Kidney (tissue), 14 donors: ENCODE data around the gene TMEM242. TPM values are rescaled to one million over a fixed set of nuclear protein-coding genes. Genes with fewer than 3 reads are reported as not detected.

Experiments
- DNase-seq, 5 donors: peaks; one replicate each; pipeline ENCODE4 v3.0.0-alpha.2; 2013 to 2020
- FAIRE-seq: peaks from 2 replicates; lab custom pipeline; 2012; peaks lifted over from hg19 to GRCh38; lab: Jason Lieb, UNC
- H3K27ac ChIP-seq, 2 donors: one replicate each; pipeline ENCODE4 v1.7.0; 2013; ENCODE audit warnings: low read depth in 2 of 2, low read length in 2 of 2, inconsistent platforms in 1 of 2
- H3K27me3 ChIP-seq: one replicate; pipeline ENCODE4 v1.7.1; 2013; ENCODE audit warnings: low read length, inconsistent platforms; ENCODE audit not compliant: control insufficient read depth, insufficient read depth
- H3K36me3 ChIP-seq, 3 donors: one replicate each; pipeline versions ENCODE4 v1.7.0 to v1.7.1; 2013; ENCODE audit warnings: low read length in 3 of 3, control low read depth in 1 of 3, inconsistent platforms in 1 of 3; ENCODE audit not compliant: insufficient read depth in 3 of 3, control insufficient read depth in 2 of 3
- H3K4me1 ChIP-seq, 3 donors: one replicate each; pipeline versions ENCODE4 v1.7.0 to v1.7.1; 2013; ENCODE audit warnings: low read length in 3 of 3, inconsistent platforms in 1 of 3, low read depth in 1 of 3; ENCODE audit not compliant: control insufficient read depth in 2 of 3, insufficient read depth in 2 of 3
- H3K4me3 ChIP-seq, 3 donors: one replicate each; pipeline versions ENCODE4 v1.7.0 to v1.8.1; 2013; ENCODE audit warnings: low read length in 3 of 3, control low read depth in 1 of 3, inconsistent platforms in 1 of 3
- H3K9ac ChIP-seq, 3 donors: one replicate each; pipeline versions ENCODE4 v1.7.0 to v1.7.1; 2013; ENCODE audit warnings: low read length in 3 of 3, control low read depth in 1 of 3, inconsistent platforms in 1 of 3
- H3K9me3 ChIP-seq, 3 donors: one replicate each; pipeline versions ENCODE4 v1.7.0 to v1.7.1; 2013; ENCODE audit warnings: low read length in 3 of 3, control low read depth in 1 of 3, inconsistent platforms in 1 of 3; ENCODE audit not compliant: control insufficient read depth in 2 of 3, insufficient read depth in 1 of 3
- CTCF ChIP-seq: IDR thresholded peaks from 3 replicates; pipeline ENCODE4 v1.5.1; 2012; ENCODE audit warnings: mild to moderate bottlenecking, moderate library complexity, borderline replicate concordance; ENCODE audit not compliant: insufficient read depth; ENCODE audit errors: extremely low read depth
- intact Hi-C: fragments of 100-400 bp; cut with DNase I; formaldehyde crosslinking; loops from one replicate; pipeline ENCODE4 v1.11.1; 2022
- polyA plus RNA-seq: library from polyadenylated mRNA; stranded (reverse); fragments of 350-450 nt; fragmentation: Illumina TruSeq; extraction: RNeasy Lipid Tissue Mini Kit (QIAGEN cat#74804); gene quantifications from one replicate; pipeline ENCODE4 v1.2.3, GENCODE V29; 2014; ENCODE audit warnings: low read depth, low replicate concordance; ENCODE audit not compliant: insufficient read depth
- total RNA-seq: library from RNA; stranded (reverse); fragmentation: NEBNext Ultra II Directional; extraction: Animal tissue kit (Norgen Biotek cat#: 25700); gene quantifications from one replicate; pipeline ENCODE4 v1.2.1, GENCODE V29; 2021
- donor health status: control.
- donor health status: control.
- donor health status: control.
- donor health status: control.
- donor health status: control.
- donor health status: DM: yes; HTN: yes; CAD: no.
- donor health status: Normal renal cell carcinoma (clear cell type).

TMEM242 gene
- total and polyA plus RNA-seq, 2 donors from 2014 or later = 14.2 to 14.3 TPM

- no peaks in the 10 kb centered on the region for H3K36me3 ChIP-seq
- intact Hi-C loops = no loop called here
- DNase-seq = no peak
Measured at GRCh38 chr6:157300006-157300405, 23.3 kb downstream of the TMEM242 start.

GRCh38 chr6:157298216-157298724 is 25.0 kb downstream of the TMEM242 start:
- no peaks in the 10 kb centered on the region for H3K36me3 ChIP-seq
- no peak for FAIRE-seq
- no peak for TF ChIP-seq CTCF
- H3K9ac ChIP-seq = no peak overlapping the region
- no peak overlapping the region for H3K4me3 ChIP-seq
- H3K27ac ChIP-seq = no peak overlapping the region
- no peaks in the 10 kb centered on the region for H3K27me3 ChIP-seq
- intact Hi-C loops = no loop called here
- no peak for DNase-seq
- no peaks in the 10 kb centered on the region for H3K9me3 ChIP-seq
- H3K4me1 ChIP-seq = peaks cover 0 to 7% (median 0%) of the 10 kb centered on the region in 3 donors

More at GRCh38 chr6:157300006-157300405, 23.3 kb downstream of the TMEM242 start:
- no peaks in the 10 kb centered on the region for H3K9me3 ChIP-seq
- no peak for FAIRE-seq
- H3K27me3 ChIP-seq = no peaks in the 10 kb centered on the region
- H3K9ac ChIP-seq = no peak overlapping the region
- no peak overlapping the region for H3K27ac ChIP-seq
- no peak for TF ChIP-seq CTCF
- peaks cover 0 to 14% (median 4%) of the 10 kb centered on the region in 3 donors for H3K4me1 ChIP-seq
- no peak overlapping the region for H3K4me3 ChIP-seq

GRCh38 chr6:157294654-157295053 is 28.7 kb downstream of the TMEM242 start:
- H3K4me3 ChIP-seq = no peak overlapping the region
- no peak for TF ChIP-seq CTCF
- no peak overlapping the region for H3K9ac ChIP-seq
- intact Hi-C loops = no loop called here
- no peaks in the 10 kb centered on the region for H3K4me1 ChIP-seq
- peaks cover 0 to 14% (median 0%) of the 10 kb centered on the region in 3 donors for H3K36me3 ChIP-seq
- no peaks in the 10 kb centered on the region for H3K9me3 ChIP-seq
- no peak overlapping the region for H3K27ac ChIP-seq
- DNase-seq = no peak
- H3K27me3 ChIP-seq = no peaks in the 10 kb centered on the region
- FAIRE-seq = no peak

- FAIRE-seq = no peak
- intact Hi-C loops = no loop called here
- DNase-seq = no peak
Measured at GRCh38 chr6:157293780-157294179, 29.5 kb downstream of the TMEM242 start.

More at GRCh38 chr6:157293780-157294179, 29.5 kb downstream of the TMEM242 start:
- Histone ChIP-seq H3K9ac (no peak overlapping the region), H3K4me1 (no peaks in the 10 kb centered on the region), H3K27ac (no peak overlapping the region), H3K4me3 (no peak overlapping the region), H3K9me3 (no peaks in the 10 kb centered on the region), H3K27me3 (no peaks in the 10 kb centered on the region), H3K36me3 (peaks cover 0 to 15% (median 0%) of the 10 kb centered on the region in 3 donors)
- TF ChIP-seq CTCF = no peak
